Activated T-cell treated with anti-CD3 and anti-CD28 coated beads for 48 hours (primary cell): ENCODE measurements around the gene MAPK13.
"Not testable (repeated sequence)": the region's sequence is repeated elsewhere in the genome, so short reads cannot be mapped to it uniquely, and the experiment has no call there.

ENCODE experiments used
- DNase-seq: peaks from one replicate; pipeline ENCODE4 v3.0.0-alpha.2; 2020; ENCODE audit warnings: low read depth

Gene MAPK13

DNA sequence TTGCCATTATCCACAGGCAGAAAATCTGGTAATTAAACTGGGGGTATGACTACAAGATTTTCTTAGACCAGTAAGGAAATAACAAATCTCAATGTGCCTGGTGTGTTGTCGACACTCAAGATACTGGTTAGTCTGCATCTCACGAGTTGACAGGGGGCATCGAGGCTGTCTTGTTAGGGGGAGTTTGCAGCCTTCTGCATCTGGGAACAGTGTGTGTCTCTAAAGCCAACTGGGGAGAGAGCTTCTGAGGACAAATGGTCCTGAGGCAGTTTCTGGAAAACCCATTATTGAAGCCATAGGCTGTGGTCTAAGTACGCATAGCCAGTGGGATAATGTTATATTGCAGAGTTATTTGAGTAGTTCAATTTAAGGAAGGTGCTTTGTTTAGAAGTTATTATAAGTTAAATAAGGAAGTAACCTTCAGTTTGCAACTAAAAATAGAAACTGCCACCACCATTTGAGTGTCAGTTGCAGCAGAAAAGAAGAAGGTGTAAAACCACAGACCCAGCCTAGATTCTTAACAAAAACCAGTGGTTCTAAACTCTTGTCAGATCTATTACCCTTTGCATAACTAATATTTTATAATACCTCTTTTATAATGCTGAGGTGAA, 15.4 kb upstream of the MAPK13 start:
- no peak for DNase-seq

DNA sequence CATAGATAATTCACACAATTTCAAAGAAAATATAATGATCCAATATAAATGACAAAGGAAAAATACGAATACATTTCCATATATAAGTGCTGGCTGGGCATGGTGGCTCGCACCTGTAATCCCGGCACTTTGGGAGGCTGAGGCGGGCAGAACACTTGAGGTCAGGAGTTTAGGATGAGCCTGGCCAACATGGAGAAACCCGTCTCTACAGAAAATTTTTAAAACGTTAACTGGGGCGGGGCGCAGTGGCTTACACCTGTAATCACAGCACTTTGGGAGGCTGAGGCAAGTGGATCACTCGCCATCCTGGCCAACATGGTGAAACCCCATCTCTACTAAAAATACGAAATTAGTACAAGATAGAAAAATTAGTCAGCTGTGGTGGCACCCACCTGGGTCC, 14.9 kb upstream of the MAPK13 start:
- DNase-seq: no peak

DNA sequence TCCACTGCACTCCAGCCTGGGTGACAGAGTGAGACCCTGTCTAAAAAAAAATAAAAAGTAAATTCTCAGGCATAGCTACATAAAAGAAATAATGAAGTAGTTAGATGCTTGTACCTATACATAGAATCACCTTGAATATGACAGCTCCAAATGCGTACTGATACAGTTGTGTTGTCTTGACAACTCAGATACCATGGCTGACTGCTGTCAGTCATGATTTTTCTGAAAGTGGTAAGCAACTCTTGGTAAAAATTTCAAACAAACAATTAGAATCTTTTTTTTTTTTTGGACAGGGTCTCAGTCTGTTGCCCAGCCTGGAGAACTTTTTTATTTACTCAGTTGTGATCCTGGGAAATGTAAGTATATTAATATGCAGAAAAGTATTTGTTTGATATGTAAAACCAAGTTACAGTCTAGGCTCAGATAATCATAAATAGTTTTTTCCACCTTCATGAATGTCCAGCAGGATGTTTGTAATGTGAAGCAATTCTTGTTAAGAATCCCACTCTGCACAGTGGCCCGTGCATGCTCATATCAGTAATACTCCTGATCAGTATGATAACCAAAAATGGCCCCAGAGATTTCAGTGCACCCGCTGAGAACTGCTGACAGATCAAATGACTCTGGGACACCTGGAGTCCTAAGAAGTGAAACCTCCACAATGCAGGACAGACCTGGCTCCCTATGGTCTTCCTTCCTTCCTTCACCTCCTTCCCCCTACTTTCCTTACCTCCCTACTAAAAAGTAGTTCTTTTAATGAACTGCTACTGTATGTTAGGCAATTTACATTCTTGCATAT, 14.0 kb upstream of the MAPK13 start:
- DNase-seq: no peak

DNA sequence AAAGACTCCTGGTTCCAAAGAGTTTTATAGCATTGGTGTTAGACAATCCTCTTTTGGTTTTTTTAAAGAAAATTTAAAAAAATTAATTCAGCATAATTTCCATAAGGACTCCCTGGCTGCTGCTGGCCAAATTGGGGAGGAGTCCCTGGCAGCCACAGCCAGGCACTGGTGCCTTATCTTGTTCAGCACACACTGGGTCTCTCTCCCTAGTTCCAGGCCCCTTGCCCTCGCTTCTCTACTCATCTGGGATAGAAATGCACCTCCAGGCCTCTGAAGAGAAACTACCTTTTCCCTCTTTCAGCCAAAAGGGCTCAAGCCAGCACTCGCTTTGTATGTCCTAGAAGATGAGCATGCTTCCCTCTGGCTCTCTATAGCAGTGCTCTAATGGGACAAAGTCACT, 13.4 kb upstream of the MAPK13 start:
- DNase-seq: no peak

DNA sequence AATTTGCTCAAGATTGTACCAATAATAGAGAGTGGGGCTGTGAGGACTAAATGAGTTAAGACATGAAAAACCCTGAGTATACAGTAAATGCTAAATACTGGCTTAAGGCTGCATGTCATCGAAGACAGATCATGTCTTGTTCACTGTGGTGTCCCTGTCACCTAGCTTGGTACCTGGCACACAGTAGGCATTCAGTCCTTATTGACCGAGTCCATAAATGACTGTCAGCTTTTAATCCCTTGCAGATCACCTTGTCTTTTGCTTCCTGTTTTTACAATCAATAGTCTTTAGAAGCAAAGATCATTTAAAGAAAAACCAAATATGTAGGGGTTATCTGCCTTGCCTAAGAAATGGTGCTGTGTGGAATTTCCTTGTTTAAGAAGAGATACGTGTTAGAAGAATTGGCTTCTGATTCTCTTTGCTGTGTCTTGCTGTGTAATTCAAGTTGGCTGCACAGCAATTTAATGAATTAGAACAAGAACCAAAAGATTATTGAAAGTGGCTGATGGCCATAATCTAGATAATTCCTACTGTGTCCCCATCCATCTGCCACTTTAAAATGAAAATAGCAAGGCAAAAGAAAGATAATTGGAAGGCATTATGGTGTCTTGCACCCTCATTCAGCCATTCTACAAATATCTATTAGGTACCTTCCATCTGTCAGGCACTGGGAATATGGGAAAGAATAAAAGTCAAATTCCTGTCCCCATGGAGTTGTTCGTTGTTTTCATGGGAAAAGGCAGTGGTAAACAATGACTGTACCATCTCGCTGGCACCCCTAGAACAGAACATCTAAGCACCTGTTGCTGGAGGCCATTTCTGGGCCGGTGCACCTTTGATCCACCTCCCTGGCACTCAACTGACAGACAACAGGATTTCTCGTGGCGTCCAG, 12.4 kb upstream of the MAPK13 start:
- no peak for DNase-seq

DNA sequence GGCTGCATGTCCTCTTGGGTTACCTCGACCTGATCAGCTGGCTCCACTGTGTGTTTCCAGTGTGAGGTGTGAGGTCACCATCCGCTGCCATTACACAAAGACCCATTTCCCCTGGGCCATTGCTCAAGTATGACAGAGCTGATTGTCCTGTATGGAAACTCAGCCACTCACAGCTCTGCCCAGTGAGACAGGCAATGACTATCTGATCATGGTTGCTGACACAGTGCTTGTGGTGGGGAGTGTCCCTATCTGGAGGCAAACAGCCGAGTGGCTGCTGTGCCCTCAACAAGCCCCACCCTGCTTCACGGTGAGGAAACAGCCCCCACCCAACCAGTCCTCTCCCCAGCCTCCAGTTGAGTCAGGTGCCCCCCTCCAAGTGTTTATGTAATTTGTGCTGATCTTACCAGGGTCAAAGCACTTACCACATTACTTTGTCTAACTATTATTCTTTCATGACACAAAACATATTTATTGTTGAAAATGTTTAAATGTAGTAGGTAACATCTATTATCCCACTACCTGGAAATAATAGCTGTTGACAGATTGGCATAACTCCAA, 11.7 kb upstream of the MAPK13 start:
- peak; percentile 48 for DNase-seq

DNA sequence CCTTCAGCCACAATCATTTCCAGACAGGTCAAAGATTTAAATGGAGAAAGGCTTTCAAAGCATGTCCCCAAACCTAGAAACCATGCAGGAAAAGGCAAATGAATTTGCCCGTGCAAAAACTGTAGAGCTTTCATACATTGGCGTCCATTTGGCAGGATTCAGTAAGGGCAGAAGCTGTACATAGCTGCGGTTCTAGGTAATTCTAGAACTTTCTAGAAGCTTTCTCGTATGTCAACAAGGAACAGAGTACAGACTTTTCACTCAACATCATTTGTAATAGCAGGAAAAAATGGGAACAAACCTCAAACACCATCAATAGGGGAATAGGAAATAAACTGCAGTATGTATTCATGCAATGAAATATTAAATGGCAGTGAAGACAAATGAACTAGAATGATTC, 11.1 kb upstream of the MAPK13 start:
- no peak for DNase-seq

DNA sequence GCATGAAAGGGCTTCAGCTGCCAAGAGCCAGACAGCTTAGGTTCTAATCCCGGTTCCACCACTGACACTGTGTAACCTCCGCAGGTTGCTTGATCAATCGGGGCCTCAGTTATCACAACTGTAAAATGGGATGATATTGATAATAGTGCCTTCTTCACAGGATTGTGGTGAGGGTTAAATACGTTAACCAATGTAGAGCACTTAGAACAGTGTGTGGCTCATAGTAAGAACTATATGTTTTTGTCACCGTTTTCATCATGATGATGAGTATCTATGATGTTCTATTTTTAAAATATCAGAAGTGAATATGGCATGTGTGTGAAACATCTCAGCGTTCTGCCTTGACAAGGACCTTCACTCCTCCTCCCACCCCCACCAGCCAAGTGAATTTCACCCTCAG, 10.3 kb upstream of the MAPK13 start:
- no peak for DNase-seq

DNA sequence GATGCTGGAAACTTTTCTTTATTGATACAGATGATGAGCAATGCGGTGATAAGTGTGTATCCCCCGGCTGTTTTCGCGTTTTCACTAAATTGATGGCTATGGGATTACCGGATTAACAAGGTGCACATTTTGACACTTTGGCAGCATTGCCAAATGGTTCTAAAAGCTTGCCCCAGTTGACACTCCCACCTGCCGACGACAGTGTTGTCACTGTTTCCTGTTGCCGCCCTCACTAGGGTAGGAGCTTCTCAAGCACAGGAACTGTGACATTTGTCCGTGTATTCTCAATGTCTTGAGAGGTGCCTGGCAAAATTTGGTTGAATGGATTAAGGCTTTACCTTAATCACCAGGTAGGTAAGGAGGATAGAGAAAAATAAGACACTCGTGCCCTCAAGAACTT, 9.8 kb upstream of the MAPK13 start:
- peak; percentile 62 for DNase-seq

DNA sequence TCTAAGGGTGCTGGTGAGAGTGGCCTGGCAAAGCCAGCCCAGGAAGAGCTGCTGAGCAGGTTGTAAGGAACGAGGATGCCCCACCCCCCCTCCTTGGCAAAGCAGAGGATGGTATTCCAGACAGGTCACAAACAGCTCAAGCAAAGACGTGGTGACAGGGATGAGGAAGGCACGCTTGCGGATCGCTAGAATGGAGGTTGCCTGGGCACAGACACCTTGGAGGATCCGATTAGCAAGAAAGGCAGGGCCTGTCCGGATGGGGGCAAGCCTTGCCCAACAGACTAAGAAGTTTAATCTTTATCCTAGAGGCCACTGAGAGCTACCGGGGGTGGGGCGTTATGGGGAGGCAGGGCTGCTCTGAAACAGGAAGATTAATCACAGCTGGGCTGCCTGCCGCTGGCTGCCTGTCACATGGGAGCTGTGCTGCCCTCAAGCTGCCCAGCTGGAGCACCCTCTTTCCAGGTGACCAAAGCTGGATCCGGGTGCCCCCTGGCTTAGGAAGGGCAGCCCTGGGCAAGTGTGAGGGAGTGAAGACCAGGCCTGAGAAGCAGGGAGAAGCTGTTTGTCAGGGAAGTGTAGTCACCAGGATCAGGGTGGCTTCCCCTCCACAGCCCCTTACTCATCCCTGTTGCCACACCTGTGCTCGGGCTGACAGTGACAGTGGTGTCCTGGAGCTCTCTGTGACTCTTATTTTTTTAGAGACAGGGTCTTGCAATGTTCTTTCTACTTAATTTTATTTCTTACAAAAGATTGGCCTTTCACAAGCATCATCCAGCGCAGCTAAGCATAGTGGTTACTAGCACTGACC, 9.1 kb upstream of the MAPK13 start:
- peak; percentile 54 for DNase-seq

DNA sequence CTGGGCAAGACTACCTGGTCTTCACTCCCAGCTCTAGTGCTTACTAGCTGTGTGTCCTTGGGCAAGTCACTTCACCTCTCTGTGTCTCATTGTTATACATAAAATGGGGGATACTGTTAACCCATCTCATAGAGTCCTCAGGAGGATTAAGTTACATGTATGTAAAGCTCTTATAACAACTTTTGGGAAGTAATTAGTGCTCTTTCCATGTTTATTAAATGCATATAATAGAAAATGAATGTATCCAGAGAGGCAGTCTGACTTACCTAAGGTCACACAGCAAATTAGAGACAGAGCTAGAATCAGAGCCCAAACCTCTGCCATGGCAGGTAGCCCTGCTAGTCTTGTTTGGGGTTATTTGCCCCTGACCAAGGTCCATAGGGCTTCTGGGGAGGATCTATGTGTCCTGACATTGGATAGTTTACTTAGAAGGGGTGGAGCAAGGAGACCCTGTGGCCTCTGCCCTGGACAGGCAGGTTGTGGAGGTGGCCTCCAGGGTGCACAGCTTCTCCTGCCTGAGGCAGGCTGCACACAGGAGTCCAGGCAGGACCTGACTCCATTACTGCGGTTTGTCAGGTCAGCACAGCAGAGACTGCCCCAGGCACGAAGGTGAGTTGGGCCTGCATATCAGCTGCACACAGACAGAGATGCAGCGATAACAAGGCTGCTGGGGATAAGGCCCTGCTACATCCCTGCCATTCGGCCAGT, 8.4 kb upstream of the MAPK13 start:
- no peak for DNase-seq

DNA sequence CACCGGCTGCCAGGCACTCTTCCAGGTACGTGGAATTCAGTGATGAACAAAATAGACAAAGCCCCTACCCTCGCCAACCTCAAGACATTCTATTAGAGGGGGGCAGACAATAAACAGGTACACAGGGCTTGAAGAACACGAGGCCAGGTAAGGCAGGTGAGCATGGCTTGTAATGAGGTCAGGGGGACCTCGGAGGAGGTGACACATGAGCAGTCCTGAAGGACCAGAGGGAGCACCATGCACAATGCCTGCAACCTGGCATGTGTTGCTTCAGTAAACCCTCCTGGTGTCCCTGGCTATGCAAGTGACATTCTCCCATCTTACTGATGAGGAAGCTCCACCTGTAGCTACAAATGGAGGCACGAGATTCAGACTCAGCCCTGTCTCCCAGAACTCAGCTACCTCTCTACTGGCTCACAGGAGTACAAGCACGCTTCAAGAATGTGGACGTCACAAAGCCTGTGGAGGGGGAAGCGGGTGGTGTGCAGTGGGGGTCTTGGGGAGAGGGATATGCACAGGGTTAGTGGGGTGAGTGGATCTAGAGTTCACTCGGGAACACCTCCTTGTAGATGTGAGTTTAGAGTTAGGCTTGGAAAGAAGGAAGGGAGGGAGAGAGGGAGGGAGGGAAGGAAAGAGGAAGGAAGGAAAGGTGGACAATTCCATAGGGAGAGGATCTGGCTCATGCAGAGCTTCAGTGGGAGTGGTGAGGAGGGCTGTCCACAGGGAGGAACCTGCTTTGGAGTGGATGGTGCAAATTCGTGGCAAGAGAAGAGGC, 7.6 kb upstream of the MAPK13 start:
- no peak for DNase-seq

DNA sequence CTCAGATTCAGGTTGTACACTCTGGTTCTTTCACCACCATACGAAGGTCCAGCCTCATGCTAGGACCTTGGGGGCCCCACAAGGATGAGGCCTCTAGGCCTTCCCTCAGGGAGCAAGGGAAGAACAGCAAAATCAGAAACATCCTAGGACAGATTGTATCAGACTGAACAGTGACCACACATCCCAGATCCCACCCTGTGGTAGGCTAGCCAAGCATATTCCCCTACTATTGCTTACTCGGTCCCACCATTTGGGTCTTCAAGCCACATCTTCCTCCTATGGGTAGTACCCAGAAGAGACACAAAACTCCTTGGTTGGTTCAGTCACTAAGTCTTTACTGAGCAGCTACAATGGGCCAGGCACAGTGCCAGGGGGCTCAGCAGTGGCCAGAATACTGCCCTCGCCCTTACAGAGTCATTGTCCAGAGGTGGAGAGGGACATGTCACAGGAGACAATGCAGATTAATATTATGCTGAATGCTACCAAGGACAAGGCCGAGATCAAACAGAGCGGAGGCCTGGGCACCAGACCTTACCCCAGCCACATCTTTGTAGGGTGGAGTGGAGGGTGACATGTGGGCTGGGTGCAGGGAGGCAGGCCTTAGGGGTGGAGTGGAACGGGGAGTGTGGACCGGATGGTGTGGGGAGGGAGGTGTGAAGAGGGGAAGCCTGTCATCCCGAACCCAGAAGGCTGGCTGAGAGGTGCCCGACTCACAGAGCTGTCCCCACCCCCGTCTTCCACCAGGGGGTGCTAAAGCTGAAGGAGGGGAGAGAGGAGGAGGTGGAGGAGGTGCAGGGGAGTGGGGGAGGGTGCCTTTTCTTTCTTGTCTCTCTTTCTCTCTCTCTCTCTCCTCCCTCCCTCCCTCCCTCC, 6.8 kb upstream of the MAPK13 start:
- peak; percentile 85 for DNase-seq

DNA sequence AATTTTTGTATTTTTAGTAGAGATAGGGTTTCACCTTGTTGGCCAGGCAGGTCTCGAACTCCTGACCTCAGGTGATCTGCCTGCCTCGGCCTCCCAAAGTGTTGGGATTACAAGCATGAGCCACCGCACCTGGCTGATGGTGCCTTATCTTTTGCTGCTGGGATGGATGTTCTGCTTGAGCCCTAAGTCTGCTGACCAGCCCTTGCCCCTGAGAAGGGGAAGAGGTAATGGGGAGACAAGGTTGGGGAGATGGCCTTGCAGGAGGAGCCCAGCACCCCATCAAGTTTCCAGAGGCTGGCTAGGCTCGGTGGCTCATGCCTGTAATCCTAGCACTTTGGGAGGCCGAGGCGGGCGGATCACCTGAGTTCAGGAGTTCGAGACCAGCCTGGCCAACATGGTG, 6.0 kb upstream of the MAPK13 start:
- DNase-seq: not testable (repeated sequence)

DNA sequence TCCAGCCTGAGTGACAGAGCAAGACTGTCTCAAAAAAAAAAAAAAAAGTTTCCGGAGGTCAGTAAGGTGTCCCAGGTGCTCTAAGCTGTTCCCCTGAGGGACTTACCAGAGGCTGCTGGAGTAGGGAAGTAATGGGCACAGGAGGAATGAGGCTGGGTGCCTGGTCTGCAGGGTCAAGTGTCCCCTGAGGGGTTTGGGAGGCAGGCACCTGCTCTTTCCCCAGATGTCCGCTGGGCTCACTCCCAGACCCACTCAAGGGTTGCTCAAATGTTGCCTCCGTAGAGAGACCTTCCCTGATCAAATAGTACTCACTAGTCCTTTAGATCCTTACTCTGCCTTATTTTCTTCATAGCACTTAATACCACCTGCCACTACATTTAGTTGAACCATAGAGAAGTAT, 5.4 kb upstream of the MAPK13 start:
- no peak for DNase-seq

DNA sequence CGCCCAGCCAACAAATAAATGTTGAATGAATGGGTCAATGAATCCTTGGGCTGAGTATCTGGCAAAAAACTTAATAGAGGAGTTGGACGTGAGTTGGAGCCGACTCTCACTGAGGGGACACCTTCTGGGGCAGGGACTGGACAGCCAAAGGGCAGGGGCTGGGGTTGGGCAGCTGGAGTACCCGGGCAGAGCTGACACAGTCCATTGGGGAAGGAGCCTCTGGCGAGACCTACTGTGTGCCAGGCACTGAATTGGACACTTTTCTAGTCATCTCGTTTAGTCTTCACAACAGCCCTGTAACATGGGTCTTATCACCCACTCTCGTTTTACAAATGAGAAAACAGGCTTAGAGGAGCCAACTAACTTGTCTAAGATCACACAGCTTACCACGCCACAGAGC, 4.7 kb upstream of the MAPK13 start:
- DNase-seq: no peak

DNA sequence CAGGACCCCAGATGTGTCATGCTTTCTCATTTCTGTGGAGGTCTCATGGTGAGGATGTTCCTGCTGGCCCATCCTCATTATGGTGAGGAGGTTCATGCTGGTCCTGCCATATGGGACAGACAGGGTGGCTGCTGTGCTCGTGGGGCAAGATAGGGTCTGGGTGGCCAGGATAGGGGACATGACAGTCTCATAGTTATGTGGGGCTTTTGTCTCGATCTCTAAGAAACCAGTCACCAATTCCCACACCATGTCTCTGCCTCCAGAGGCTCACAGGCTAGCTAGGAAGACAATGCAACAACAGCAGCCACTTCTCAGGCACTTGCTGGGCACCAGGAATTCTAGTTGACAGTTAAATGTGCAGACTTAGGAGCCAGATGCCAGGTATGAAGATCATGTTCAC, 4.2 kb upstream of the MAPK13 start:
- no peak for DNase-seq

DNA sequence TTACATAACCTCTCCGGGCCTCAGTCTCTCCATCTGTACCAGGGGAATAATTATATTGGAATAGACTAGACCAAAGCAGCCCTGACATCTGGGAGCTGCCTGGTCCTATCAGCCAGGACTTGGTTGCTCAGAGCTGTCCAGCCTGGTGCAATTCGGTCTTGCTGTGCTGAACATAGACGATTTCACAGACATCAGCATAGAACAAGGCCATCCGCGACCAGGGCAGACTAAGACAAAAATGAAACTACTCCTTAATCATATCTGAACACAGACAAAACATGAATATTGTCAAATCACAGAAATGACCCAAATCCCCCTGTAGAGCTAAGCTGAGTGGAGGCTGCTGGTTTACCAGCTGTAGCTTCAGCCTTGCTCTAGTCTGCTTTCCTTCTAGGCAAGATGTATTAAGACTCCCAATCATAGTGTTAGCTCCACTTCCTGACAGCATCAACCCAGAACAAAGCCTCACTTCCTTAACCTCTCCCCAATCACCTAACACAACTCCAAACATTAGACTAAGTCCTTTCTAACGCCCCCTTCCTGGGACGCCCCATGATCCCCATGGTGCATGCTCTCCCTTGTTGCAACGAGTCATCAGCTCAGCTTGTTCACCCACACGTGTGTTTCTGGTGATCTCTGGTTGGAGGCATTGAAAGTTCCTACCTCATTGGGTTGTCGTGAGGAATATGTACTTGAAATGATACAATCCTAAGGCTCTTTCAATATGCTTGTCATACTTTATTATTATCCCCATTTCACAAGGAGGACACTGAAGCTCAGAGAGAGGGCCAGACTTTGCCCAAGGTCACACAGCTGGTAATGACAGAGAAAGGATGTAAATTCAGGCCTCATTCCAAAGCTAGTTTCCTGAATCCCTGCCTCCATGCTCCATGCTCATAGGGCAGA, 3.5 kb upstream of the MAPK13 start:
- no peak for DNase-seq
